Glutamatergic neuron (in vitro differentiated cells): ENCODE data around the gene PEPD. TPM values are rescaled to one million over a fixed set of nuclear protein-coding genes. Genes with fewer than 3 reads are reported as not detected.

ENCODE experiments used
- DNase-seq: peaks from one replicate; pipeline ENCODE4 v3.0.0; 2022
- H3K27ac Mint-ChIP-seq: one replicate; pipeline ENCODE4 v1.8.0; 2020; ENCODE audit warnings: mild to moderate bottlenecking, mixed read lengths, inconsistent platforms; ENCODE audit not compliant: unreplicated experiment
- H3K27me3 Mint-ChIP-seq: one replicate; pipeline ENCODE4 v1.8.0; 2020; ENCODE audit warnings: mild to moderate bottlenecking, moderate library complexity, mixed read lengths, inconsistent platforms; ENCODE audit not compliant: unreplicated experiment
- H3K36me3 Mint-ChIP-seq: one replicate; pipeline ENCODE4 v1.8.0; 2020; ENCODE audit warnings: mild to moderate bottlenecking, mixed read lengths, inconsistent platforms; ENCODE audit not compliant: unreplicated experiment
- H3K4me1 Mint-ChIP-seq: one replicate; pipeline ENCODE4 v1.8.0; 2020; ENCODE audit warnings: mild to moderate bottlenecking, low read depth, mixed read lengths, inconsistent platforms; ENCODE audit not compliant: unreplicated experiment
- H3K4me3 Mint-ChIP-seq: one replicate; pipeline ENCODE4 v1.8.0; 2020; ENCODE audit warnings: mild to moderate bottlenecking, mixed read lengths, inconsistent platforms; ENCODE audit not compliant: unreplicated experiment
- H3K9me3 Mint-ChIP-seq: one replicate; pipeline ENCODE4 v1.8.0; 2020; ENCODE audit warnings: mild to moderate bottlenecking, moderate library complexity, mixed read lengths, inconsistent platforms; ENCODE audit not compliant: unreplicated experiment
- total RNA-seq: library from RNA; stranded (reverse); fragmentation: NEBNext Ultra II Directional; extraction: Animal tissue kit (Norgen Biotek cat#: 25700); gene quantifications from one replicate; pipeline ENCODE4 v1.2.1, GENCODE V29; 2021; ENCODE audit not compliant: unreplicated experiment
- TF ChIP-seq, protein P1 (sequence below): fragments of 200-600 bp; sonication (generic); IDR thresholded peaks from one replicate; pipeline ENCODE4 v1.5.0; 2021; ENCODE audit not compliant: partially characterized antibody, unreplicated experiment

PEPD gene
- total RNA-seq, 1 donor from 2014 or later: 93.3 TPM

DNA sequence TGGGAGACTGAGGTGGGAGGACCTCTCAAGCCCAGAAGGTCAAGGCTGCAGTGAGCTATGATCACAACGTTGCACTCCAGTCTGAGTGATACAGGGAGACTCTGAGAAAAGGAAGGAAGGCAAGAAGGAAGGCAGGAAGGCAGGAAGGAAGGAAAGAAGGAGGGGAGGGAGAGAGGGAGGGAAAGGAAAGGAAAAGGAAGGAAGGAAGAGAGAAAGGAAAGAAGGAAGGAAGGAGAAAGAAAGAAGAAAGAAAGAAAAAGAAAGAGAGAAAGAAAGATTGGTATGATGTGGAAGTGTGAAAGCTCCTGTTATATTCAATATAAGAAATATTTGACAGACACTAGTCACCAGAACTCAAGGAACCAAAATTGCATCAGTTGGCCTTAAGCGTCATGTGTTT lies 180.6 kb downstream of the PEPD start:
- Mint-ChIP-seq H3K27ac (no peak overlapping the region), H3K4me3 (no peak overlapping the region), H3K9me3 (peaks cover 2% of the 10 kb centered on the region), H3K27me3 (peaks cover 5% of the 10 kb centered on the region), H3K36me3 (no peaks in the 10 kb centered on the region), H3K4me1 (peaks cover 8% of the 10 kb centered on the region)
- TF ChIP-seq, protein P1, sequence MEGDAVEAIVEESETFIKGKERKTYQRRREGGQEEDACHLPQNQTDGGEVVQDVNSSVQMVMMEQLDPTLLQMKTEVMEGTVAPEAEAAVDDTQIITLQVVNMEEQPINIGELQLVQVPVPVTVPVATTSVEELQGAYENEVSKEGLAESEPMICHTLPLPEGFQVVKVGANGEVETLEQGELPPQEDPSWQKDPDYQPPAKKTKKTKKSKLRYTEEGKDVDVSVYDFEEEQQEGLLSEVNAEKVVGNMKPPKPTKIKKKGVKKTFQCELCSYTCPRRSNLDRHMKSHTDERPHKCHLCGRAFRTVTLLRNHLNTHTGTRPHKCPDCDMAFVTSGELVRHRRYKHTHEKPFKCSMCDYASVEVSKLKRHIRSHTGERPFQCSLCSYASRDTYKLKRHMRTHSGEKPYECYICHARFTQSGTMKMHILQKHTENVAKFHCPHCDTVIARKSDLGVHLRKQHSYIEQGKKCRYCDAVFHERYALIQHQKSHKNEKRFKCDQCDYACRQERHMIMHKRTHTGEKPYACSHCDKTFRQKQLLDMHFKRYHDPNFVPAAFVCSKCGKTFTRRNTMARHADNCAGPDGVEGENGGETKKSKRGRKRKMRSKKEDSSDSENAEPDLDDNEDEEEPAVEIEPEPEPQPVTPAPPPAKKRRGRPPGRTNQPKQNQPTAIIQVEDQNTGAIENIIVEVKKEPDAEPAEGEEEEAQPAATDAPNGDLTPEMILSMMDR: no peak
- DNase-seq: no peak

DNA sequence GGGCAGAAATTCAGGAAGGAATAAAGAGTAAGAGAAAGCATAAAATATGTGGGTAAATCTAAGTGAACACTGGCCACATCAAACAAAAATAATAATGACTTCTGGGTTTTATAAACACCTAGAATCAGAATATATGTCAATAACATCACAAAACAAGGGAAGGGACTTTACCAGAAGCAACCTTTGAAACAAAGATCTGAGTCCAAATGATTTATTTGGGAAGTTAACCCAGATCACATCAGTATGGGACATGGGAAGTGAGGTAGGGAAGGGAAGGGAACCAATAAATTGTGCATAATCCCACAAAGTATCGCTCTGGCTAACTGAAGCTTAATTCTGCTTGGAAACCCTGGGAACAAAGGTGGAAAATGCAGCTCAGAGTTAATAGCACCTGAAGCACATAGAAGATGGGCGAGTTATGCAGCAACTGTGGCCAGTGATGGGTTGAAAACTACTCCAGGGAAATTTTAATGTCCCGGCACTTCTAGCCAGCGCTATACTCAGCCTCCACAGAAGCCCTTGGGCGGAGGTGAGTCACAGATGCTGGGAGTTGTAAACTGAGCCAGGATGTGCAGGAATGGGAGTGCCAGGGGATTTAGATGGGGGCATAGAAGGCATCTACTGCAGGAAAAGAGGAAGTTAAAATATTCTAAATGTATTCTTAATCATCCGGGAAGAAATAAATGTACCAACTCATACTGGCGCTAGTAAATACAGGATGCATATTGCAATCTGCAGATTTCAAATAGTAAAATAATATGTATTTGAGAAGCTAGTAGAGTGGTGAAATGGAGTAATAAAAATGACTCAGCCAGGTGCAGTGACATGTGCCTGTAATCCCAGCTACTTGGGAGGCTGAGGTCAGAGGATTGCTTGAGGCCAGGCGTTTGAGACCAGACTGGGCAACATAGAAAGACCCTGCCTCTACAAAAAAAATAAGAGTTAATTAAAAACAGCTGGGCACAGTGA lies 182.3 kb downstream of the PEPD start:
- Mint-ChIP-seq H3K36me3 (no peaks in the 10 kb centered on the region), H3K27ac (no peak overlapping the region), H3K27me3 (peaks cover 5% of the 10 kb centered on the region), H3K9me3 (peaks cover 1% of the 10 kb centered on the region), H3K4me3 (no peak overlapping the region), H3K4me1 (peaks cover 2% of the 10 kb centered on the region)
- no peak for DNase-seq
- TF ChIP-seq, protein P1: no peak

Other genes with a start within 250 kb of the PEPD start
- 0.66 TPM for gene CEBPA, start 219.3 kb downstream of the PEPD start, total RNA-seq
- gene CEBPG, start 148.1 kb downstream of the PEPD start, total RNA-seq: 75.1 TPM
- gene CHST8, start 100.2 kb upstream of the PEPD start, total RNA-seq: 235 TPM